GM21825 (cell line): ENCODE results near the gene VEPH1.
"Not testable (repeated sequence)": the region's sequence is repeated elsewhere in the genome, so short reads cannot be mapped to it uniquely, and the experiment has no call there.

Experiments used
- ATAC-seq: cut with Tn5 transposase; IDR thresholded peaks from one replicate; pipeline ENCODE4 v1.9.1; 2021; ENCODE audit warnings: mild to moderate bottlenecking, moderate library complexity; ENCODE audit not compliant: unreplicated experiment

The VEPH1 gene

DNA sequence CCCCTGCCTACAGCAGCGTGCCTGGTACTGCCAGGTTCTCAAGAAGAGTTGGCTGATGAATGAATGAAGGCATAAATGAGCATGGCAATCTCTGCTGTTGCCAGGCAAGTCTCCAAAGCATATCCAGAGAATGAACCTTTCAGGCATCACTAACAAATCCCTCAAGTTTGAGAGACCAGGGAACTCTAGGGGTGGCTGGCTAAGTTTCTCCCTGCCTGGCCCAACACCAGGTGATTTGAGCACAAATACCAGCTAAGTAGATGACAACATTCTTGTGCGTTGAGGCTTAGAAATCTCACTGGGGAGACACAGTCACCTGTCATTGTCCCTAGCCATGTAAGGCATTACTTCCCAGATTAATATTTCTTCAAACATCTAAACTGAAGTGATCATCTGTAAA is 147.9 kb downstream of the VEPH1 start:
- ATAC-seq, result no peak

DNA sequence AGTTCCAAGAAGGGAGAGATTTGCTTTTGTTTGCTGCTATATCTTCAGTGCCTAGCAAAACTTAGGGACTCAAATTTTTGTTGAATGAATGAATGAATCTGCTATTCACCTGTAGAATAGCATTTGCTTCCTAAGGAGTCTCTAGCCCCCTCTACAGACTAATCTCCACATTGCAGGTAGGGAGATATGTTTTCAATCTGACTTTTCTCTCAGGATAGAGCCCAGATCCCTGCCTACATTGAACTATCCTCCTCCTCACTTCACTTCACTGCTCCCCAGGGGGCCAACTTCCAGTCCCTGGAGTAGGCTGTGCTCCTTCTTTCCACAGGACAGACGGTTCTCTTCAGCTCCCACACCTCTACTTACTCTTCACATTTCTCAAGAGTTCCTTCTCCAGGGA is 148.5 kb downstream of the VEPH1 start:
- no peak for ATAC-seq

- no peak for ATAC-seq
These were observed 149.0 kb downstream of the VEPH1 start for GRCh38 chr3:157354254-157354653.

DNA sequence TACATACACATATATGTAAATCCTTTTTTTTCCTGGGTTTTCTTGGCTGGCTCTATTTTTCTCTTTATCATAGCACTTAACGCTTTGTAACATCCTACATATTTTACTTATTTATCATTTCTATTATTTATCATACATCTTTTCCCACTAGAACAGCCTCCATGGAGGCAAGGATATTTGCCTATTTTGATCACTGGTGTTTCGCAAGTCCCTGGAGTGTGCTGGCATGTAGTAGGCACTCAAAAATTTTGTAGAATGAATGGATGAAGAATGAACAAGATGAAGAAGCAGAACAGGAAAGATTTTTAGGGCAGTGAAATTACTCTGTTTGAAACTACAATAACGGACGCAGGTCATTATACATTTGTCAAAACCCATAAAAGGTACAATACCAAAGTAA is 149.6 kb downstream of the VEPH1 start:
- no peak for ATAC-seq

GRCh38 chr3:157351981-157352380 is 151.2 kb downstream of the VEPH1 start:
- no peak for ATAC-seq

- not testable (repeated sequence) for ATAC-seq
These were observed 152.6 kb downstream of the VEPH1 start for GRCh38 chr3:157350651-157351050.

- not testable (repeated sequence) for ATAC-seq
These were observed 154.7 kb downstream of the VEPH1 start for GRCh38 chr3:157348304-157349075.

GRCh38 chr3:157347577-157348303 is 155.5 kb downstream of the VEPH1 start:
- no peak for ATAC-seq

- ATAC-seq, result no peak
These were observed 166.8 kb downstream of the VEPH1 start for GRCh38 chr3:157336252-157337009.

- no peak for ATAC-seq
These were observed 167.8 kb downstream of the VEPH1 start for GRCh38 chr3:157335233-157336076.

- no peak for ATAC-seq
These were observed 169.6 kb downstream of the VEPH1 start for GRCh38 chr3:157333551-157333991.

DNA sequence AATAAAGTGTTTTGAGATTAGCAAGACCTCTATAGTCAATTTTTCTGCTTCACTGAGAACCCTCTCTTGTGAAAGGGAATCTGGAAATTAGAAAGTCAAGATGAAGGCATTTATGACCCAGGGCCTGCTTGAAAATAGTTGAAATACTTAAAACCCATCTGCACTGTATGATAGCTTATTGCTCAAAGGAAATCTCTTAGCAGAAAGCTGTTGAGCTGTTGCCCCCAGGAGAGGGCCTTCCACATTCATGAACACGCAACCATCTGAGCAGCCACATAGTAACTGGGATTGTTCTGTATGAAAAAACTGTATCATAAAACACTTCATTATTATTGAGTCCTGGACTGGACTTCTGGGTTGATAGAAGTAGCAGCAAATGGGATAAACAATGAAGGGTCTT is 173.0 kb downstream of the VEPH1 start:
- no peak for ATAC-seq

GRCh38 chr3:157329551-157329950 is 173.7 kb downstream of the VEPH1 start:
- ATAC-seq, result no peak

DNA sequence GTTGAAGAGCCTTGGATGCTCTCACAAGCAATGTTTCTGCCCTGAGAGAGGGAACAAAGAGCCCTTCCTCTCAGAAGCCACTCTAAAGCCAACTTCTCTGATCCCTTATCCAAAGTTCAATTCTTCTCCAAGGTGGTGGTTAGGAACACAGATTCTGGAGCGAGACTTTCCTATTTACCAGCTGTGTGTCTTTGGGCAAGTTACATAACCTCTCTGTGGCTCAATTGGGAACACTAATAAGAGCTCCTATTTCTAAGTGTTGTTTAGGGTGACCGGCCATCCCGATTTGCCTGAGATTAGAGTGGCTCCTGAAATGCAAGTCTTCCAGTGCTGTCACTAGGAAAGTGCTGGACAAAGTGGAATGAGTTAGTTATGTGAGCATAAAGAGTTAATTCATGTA is 175.4 kb downstream of the VEPH1 start:
- ATAC-seq, result no peak

DNA sequence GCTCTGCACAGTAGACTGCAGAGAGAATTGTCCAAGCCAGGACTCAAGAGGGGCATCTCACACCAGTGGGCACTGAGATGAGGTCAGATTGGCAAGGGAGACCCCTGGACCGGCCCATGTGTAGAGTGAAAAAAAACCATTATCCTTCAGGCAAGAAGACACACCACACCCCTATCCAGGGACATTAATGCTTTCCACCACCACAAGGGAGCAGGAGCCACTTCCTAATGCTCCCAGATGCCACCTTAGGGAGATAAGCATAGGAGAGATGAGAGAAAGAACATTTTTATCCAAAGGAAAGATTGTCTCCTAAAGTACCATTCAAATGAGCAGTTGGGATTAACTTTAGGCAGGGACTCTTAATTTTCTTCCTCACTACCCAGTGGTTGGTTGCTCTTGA is 176.2 kb downstream of the VEPH1 start:
- no peak for ATAC-seq

DNA sequence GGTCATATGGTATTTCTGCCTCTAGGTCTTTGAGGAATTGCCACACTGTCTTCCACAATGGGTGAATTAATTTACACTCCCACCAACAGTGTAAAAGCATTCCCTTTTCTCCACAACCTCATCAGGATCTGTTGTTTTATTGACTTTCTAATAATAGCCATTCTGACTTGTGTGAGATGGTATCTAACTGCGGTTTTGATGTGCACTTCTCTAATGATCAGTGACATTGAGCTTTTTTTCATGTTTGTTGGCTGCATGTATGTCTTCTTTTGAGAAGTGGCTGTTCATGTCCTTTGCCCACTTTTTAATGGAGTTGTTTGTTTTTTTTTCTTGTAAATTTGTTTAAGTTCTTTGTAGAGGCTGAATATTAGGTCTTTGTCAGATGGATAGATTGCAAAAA is 178.3 kb downstream of the VEPH1 start:
- ATAC-seq, result not testable (repeated sequence)

DNA sequence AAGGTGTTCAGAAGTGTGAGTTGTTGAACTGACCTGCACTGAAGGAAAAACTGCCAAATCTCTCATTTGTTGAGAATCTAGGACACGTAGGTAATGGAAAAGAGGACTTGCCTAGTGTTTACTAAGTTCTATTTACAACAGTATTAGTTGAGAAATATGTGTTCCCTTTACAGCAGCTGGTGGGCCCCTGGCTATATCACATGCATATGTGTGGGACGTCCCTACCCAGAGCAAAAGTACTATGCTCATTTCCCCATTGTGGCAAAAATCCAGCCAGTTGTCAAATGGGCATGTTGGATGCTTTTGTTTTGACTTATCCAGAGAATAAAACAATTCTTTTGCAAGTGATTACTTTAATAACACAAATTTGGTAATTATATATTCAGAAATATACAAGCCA is 179.9 kb downstream of the VEPH1 start:
- ATAC-seq, result no peak

- ATAC-seq, result no peak
These were observed 183.5 kb downstream of the VEPH1 start for GRCh38 chr3:157319672-157320071.

GRCh38 chr3:157318639-157319288 is 184.5 kb downstream of the VEPH1 start:
- ATAC-seq, result no peak

DNA sequence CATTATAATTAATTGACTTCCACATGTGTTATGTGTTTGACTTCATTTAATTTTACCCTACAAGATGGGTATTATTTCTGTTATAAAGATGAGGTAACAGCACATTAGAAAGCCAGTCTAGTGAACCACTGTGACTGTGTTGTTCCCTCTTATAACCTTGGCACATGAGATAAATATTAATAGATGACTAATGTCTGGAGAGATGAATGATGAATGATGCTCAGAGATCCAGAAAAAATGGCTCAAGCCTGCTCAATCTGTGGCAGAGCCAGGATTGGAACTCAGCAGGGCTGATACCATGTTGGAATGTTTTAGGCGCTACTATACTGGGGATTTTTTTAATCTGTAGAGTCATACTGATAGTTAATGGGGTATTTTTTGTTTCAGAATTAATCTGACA is 185.3 kb downstream of the VEPH1 start:
- ATAC-seq, result no peak
